ENCODE measurements around the gene DPYD. TPM values are rescaled to one million over a fixed set of nuclear protein-coding genes. Genes with fewer than 3 reads are reported as not detected.

Gene DPYD
- total and polyA plus RNA-seq, 9 donors, result 17.2 to 45.9 (median 38.7) TPM

DNA sequence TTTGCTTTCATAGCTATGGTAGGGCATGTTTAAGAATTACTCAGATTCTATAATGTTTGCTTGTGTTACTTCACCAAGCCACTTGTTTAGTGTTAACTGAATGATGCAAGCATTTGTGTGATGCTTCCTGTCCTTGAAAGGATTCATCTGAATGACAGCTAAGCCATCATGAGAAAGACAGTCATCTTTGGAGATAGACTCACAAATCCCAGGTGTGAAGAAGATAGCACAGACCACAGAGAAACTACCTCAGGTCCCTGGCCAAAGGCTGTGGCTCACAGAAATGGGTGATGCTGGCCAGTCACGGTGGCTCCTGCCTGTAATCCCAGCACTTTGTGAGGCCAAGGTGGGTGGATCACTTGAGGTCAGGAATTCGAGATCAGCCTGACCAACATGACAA lies 321.4 kb downstream of the DPYD start:
- WGBS, 3 donors, result 95 to 100% (median 98%) methylated on average over 2 of the region's 2 CpGs
- H3K27me3 ChIP-seq, result no peaks in the 10 kb centered on the region
- no peak for DNase-seq
- H3K9me3 ChIP-seq, result no peaks in the 10 kb centered on the region
- H3K36me3 ChIP-seq, result no peaks in the 10 kb centered on the region
- no peak overlapping the region for H3K27ac ChIP-seq
- H3K4me3 ChIP-seq, result no peak overlapping the region
- TF ChIP-seq POLR2A (IDR thresholded peaks at IDR 0.05) (no peak), EP300 (IDR thresholded peaks at IDR 0.05) (no peak)
- TF ChIP-seq, protein P1, sequence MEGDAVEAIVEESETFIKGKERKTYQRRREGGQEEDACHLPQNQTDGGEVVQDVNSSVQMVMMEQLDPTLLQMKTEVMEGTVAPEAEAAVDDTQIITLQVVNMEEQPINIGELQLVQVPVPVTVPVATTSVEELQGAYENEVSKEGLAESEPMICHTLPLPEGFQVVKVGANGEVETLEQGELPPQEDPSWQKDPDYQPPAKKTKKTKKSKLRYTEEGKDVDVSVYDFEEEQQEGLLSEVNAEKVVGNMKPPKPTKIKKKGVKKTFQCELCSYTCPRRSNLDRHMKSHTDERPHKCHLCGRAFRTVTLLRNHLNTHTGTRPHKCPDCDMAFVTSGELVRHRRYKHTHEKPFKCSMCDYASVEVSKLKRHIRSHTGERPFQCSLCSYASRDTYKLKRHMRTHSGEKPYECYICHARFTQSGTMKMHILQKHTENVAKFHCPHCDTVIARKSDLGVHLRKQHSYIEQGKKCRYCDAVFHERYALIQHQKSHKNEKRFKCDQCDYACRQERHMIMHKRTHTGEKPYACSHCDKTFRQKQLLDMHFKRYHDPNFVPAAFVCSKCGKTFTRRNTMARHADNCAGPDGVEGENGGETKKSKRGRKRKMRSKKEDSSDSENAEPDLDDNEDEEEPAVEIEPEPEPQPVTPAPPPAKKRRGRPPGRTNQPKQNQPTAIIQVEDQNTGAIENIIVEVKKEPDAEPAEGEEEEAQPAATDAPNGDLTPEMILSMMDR (IDR thresholded peaks at IDR 0.05), result no peak
- H3K4me1 ChIP-seq (ENCODE audit: insufficient read depth), result no peaks in the 10 kb centered on the region
- intact Hi-C loops (cut with DNase I), result no loop called here

DNA sequence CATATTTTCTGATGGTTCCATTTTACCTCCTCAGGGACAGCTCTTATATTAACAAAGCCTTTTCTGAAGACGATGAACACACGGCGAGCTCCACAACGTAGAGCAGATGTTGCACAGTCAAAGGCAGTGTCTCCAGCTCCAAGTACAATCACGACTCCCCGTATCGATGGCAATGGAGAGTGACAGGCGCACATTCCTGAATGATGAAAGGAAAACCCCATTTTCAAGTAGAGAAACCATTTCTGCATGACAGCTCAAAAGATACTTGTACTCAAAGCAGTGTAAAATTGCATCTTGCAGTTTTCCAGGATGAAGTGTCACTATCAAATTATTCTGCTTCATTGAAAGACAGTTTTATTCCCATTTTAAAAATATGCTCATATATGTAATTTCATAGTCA lies 327.6 kb downstream of the DPYD start:
- TF ChIP-seq EP300 (IDR thresholded peaks at IDR 0.05) (no peak), POLR2A (IDR thresholded peaks at IDR 0.05) (no peak)
- TF ChIP-seq, protein P1 (IDR thresholded peaks at IDR 0.05), result no peak
- no peak overlapping the region for H3K27ac ChIP-seq
- intact Hi-C loops (cut with DNase I), result no loop called here
- H3K9me3 ChIP-seq, result no peaks in the 10 kb centered on the region
- no peaks in the 10 kb centered on the region for H3K27me3 ChIP-seq
- H3K4me1 ChIP-seq (ENCODE audit: insufficient read depth), result no peaks in the 10 kb centered on the region
- DNase-seq, result no peak
- 93 to 95% (median 94%) methylated on average over 8 of the region's 8 CpGs for WGBS, 3 donors
- H3K36me3 ChIP-seq, result no peaks in the 10 kb centered on the region
- H3K4me3 ChIP-seq, result no peak overlapping the region

DNA sequence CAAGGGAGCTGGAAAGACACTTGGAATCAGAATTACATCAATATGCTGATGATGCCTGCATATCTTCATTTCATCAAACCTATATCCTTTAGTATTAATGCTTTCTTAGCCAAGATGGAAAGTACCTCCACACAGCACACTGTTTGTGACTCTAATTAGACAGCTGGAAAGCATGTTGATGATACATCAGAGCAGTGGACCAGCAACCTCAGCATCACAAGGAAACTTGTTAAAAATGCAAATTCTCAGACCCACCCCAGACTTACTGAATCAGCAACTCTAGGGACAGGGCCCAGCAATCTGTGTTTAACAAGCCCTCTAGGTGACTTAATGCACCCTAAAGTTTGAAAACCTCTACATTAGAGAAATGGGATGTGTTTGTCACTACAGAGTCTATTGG lies 332.1 kb downstream of the DPYD start:
- TF ChIP-seq, protein P1 (IDR thresholded peaks at IDR 0.05), result no peak
- TF ChIP-seq EP300 (IDR thresholded peaks at IDR 0.05) (no peak), POLR2A (IDR thresholded peaks at IDR 0.05) (no peak)
- intact Hi-C loops (cut with DNase I), result no loop called here

DNA sequence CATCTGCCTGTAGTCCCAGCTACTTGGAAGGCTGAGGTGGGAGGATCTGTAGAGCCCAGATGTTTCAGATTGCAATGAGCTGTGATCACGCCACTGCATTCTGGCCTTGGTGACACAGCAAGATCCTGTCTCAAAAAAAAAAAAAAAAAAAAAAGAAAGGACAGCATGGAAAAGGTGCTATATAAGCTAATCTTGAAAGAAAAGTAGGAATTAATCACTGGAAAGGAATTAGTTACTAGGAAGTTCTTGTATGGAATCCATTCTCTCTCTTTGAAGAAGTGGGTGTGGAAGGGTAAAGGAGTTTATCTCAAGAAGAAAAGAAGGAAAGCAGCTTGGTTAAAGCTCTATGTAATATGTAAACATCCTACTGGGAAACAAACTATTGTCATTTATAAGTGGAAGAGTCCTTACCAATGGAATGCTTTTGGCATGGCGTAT lies 339.2 kb downstream of the DPYD start:
- WGBS, 3 donors, result 96 to 97% (median 96%) methylated on average over 2 of the region's 2 CpGs
- H3K27me3 ChIP-seq, result no peaks in the 10 kb centered on the region
- no peaks in the 10 kb centered on the region for H3K9me3 ChIP-seq
- no peaks in the 10 kb centered on the region for H3K4me1 ChIP-seq (ENCODE audit: insufficient read depth)
- H3K36me3 ChIP-seq, result no peaks in the 10 kb centered on the region
- TF ChIP-seq, protein P1 (IDR thresholded peaks at IDR 0.05), result no peak
- TF ChIP-seq EP300 (IDR thresholded peaks at IDR 0.05) (no peak), POLR2A (IDR thresholded peaks at IDR 0.05) (no peak)
- intact Hi-C loops (cut with DNase I), result no loop called here
- DNase-seq, result no peak
- no peak overlapping the region for H3K27ac ChIP-seq
- no peak overlapping the region for H3K4me3 ChIP-seq

More for the DNA sequence above, 332.1 kb downstream of the DPYD start:
- H3K27ac ChIP-seq, result no peak overlapping the region
- H3K9me3 ChIP-seq, result no peaks in the 10 kb centered on the region
- H3K4me3 ChIP-seq, result no peak overlapping the region
- H3K36me3 ChIP-seq, result no peaks in the 10 kb centered on the region
- no peaks in the 10 kb centered on the region for H3K4me1 ChIP-seq (ENCODE audit: insufficient read depth)
- H3K27me3 ChIP-seq, result no peaks in the 10 kb centered on the region
- DNase-seq, result no peak

DNA sequence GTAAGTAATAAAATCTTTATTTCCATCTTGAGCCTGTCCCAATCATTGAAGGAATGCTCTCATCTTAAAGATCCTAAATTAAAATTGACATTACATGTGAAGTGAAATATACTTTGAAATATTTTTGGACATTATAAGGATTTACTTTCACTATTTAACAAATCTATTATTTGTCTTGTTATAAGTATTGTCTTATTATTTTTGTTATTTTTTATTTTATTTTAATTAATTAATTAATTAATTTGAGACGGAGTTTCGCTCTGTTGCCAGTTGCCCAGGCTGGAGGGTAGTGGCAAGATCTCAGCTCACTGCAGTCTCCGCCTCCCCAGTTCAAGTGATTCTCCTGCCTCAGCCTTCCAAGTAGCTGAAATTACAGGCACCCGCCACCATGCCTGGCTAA lies 343.2 kb downstream of the DPYD start:
- Histone ChIP-seq H3K27ac (no peak overlapping the region), H3K4me1 (ENCODE audit: insufficient read depth) (no peaks in the 10 kb centered on the region), H3K4me3 (no peak overlapping the region), H3K9me3 (no peaks in the 10 kb centered on the region), H3K27me3 (no peaks in the 10 kb centered on the region), H3K36me3 (no peaks in the 10 kb centered on the region)
- TF ChIP-seq EP300 (IDR thresholded peaks at IDR 0.05) (no peak), POLR2A (IDR thresholded peaks at IDR 0.05) (no peak)
- TF ChIP-seq, protein P1 (IDR thresholded peaks at IDR 0.05), result no peak
- no peak for DNase-seq
- intact Hi-C loops (cut with DNase I), result no loop called here
- WGBS, 3 donors, result 97 to 99% (median 98%) methylated on average over 4 of the region's 4 CpGs

Data from ovary (tissue), 9 donors.